H1 (cell line): ENCODE measurements around the gene MAGI2. TPM values are rescaled to one million over a fixed set of nuclear protein-coding genes. Genes with fewer than 3 reads are reported as not detected.

Source experiments
- RFX5 ChIP-seq: IDR thresholded peaks from 2 replicates; pipeline ENCODE4 v1.6.1; 2011; ENCODE audit warnings: low read depth, low read length, improper control_type of control experiment, borderline replicate concordance
- polyA plus RNA-seq, 7 experiments: library from polyadenylated mRNA; depleted of rRNA in 3 of 7; stranded (reverse) in 5 of 7; unstranded in 2 of 7; fragments of >200 nt in 5 of 7; fragments of 200-250 nt in 2 of 7; gene quantifications; 1 replicate in 5 of 7; 2 replicates in 1 of 7; 4 replicates in 1 of 7; pipeline versions ENCODE4 v1.2.1 to v1.2.3, GENCODE V29; 2011 to 2013; ENCODE audit warnings: missing spikeins in 2 of 7, mixed read lengths in 2 of 7
- total RNA-seq: library from RNA; stranded (reverse); fragmentation: NEBNext Ultra II Directional; extraction: Animal tissue kit (Norgen Biotek cat#: 25700); gene quantifications from 2 replicates; pipeline ENCODE4 v1.2.1, GENCODE V29; 2021

Gene MAGI2
- total and polyA plus RNA-seq, 2 of the 8 experiments (the other 6 are each of a cell fraction or from before 2014, with no cell fraction given) = 6.0 to 27.3 TPM

- TF ChIP-seq RFX5 = no peak
Measured at GRCh38 chr7:77983973-77984372, 1469.5 kb downstream of the MAGI2 start (continued).
